Suprapubic skin (tissue), 4 donors: ENCODE results near the gene TXNIP.

Experiments used
- CTCF ChIP-seq, 2 donors: fragments of 200-600 bp in 1 of 2; fragments of 450-650 bp in 1 of 2; sonication (generic) in 1 of 2; IDR thresholded peaks; one replicate each; pipeline ENCODE4 v1.5.1; 2016 to 2019; ENCODE audit warnings: antibody characterized with exemption in 2 of 2, mild to moderate bottlenecking in 1 of 2, moderate library complexity in 1 of 2
- EP300 ChIP-seq: sonication (generic); formaldehyde crosslinking; IDR thresholded peaks from one replicate; pipeline ENCODE4 v1.6.1; 2017; ENCODE audit warnings: antibody characterized with exemption
- POLR2A ChIP-seq, 2 donors: fragments of 450-650 bp; IDR thresholded peaks; one replicate each; pipeline ENCODE4 v1.6.1; 2017; ENCODE audit warnings: antibody characterized with exemption in 2 of 2, mild to moderate bottlenecking in 2 of 2, moderate library complexity in 2 of 2
- POLR2AphosphoS5 ChIP-seq, 3 donors: sonication (generic); formaldehyde crosslinking; IDR thresholded peaks; one replicate each; pipeline ENCODE4 v1.6.1; 2017; ENCODE audit warnings: antibody characterized with exemption in 3 of 3

DNA sequence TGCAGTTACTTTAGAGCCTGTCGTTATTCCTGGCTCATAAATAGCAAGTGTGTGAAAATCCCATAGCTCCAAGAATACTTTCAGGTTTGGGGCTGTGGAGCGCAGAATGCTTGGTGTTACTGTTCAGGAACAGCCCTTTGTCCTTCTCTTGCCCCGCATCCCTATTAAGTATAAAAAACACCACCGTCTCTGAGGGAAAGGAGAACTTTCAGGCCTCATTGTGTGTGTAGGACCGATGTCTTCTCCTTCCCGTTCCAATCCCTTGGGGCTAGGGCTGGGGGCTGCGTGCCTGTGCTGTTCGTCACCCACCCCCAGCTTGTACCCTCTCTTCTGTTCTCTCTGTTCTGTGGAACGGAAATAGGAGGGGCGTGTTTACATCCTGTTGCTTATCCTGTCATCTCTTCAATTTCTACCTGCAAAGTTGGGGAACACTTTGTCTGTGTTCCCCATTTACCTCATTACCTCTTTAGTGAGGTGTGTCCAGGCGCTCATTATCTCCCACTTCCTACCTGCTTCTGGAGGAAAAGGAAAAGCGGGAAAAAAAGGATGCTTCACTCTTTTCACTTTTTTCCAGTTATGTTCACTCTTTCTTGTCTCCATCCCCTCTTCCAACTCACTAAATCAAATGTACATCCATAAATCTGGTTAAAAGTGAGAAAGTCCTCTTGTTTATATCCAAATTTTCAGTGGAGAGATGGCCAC is 788 bp upstream of the TXNIP start:
- no peak for TF ChIP-seq CTCF (IDR thresholded peaks at IDR 0.05)
- TF ChIP-seq POLR2A (IDR thresholded peaks at IDR 0.05): peak in 1 of 2 donors; percentile 43
- TF ChIP-seq EP300: no peak
- TF ChIP-seq POLR2AphosphoS5 (IDR thresholded peaks at IDR 0.05): peak in 2 of 3 donors; percentile 36 to 89
